GM19463 (cell line): ENCODE measurements around the gene GIGYF1.

ENCODE experiments used
- ATAC-seq: cut with Tn5 transposase; IDR thresholded peaks from one replicate; pipeline ENCODE4 v1.9.1; 2021; ENCODE audit warnings: mild to moderate bottlenecking, moderate library complexity; ENCODE audit not compliant: unreplicated experiment

The GIGYF1 gene

DNA sequence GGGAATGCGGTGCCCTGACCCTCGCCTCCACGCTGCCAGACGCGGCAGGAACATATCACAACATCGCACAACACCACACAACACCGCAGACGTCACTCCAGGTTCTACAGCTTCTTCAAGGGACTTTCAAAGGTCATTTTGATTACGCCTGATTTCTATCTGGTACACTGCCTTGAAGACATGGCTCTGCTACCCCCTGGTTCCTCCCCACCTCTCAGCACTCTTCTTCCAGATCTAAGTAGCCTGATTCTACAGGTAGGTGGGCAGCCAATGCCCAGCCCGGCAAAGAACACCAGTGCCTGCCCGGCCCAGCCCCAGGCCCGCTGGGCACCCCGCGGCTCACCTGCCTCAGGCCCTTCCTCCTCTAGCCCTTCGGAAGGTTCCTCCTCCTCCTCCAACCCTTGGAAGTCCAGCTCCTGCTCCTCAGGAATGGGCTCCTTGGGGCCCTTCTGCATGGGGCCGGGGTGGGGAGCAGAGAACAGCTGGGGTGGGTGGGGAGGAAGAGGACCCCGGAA, 8.4 kb downstream of the GIGYF1 start:
- no peak for ATAC-seq

- ATAC-seq, result no peak
These were observed 8.9 kb downstream of the GIGYF1 start for GRCh38 chr7:100685049-100685605.

- ATAC-seq, result no peak
These were observed 9.5 kb downstream of the GIGYF1 start for GRCh38 chr7:100684534-100685042.

- ATAC-seq, result no peak
These were observed 10.2 kb downstream of the GIGYF1 start for GRCh38 chr7:100683659-100684533.

DNA sequence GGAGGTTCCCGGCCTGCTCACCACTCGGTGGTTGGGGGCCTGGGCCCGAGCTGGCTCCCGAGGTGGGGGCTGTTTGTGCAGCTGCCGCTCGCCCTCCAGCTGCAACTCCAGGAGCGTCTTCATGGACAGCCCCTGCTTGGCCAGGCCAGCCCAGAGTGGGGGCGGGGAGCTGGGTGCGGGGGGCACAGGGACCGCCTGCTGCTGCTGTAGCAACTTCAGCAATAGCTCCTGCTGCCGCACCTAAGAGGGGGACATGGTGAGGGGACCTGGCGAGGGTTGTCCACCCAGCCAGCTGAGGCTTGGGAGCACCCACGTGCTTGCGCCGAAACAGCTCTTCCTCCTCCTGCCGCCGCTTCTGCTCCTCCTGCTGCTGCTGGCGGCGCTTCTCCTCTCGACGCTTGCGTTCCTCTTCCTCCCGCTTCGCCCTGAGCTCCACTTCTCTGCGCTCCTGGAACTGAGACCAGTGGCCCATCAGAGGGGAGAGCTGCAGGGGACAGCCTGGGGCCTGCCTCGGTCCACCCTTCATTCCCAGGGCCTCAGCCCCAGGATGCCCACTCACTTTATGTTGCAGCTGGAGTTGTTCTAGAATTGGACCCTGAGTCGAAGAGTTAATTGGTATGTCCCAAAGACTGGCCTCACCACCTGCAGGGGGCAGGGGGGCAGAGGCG, 10.9 kb downstream of the GIGYF1 start:
- ATAC-seq, result no peak

DNA sequence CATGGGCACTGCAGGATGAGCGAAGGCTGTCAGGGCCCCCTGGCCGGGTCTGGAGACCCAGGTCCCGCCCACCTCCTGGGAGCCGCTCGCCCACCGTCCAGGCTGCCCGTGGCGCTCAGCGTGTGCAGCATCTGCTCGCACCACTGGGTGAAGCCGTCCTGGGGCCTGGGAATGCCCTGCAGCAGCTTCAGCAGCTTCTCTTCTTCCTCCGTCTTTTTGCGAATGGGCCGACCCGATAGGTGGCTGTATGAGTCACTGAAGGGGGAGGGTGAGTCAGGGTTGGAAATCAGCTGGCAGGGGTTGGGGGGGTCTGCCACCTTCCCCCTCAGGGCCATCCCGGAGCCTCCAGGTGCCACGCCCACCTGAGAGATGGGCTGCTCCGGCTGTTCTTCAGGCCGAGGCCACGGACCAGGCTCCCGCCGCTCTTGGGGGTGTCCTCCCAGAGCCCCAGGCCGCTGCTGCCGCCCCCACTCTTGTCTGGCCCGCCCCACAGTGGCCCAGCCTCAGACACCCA, 11.8 kb downstream of the GIGYF1 start:
- ATAC-seq, result no peak

DNA sequence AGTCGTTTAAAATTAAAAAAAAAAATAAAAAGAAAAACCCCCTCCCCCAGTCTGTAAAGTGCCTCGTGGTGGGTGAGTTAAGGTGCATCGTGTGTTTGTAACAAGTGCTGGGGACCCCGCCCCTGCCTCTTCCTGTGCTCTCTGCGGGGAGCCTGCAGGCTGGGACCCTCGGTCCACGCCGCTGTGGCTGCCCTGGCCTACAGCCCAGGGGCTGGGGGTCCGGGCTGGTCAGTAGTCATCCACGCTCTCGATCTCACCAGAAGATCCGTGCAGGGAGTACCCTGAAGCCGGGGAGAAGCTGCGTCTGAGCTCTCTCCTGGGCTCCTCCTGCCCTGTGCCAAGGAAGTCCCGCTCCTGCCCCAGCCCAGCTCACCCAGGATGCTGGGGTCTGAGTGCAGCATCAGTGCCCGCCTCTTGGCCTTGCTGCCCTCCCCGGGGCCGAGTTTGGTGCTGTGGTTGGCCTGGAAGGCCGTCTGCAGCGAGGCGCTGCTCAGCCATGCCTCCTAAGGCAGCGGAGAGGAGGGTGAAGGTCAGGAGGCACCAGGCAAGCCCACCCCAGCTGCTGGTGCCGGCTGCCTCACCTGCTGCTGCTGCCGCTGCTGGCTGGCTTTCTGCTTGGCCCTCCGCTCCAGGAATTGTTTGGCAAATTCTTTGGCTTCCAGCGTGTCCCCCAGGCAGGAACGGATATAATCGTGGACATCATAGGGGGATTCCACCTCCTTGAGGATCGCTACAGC, 12.4 kb downstream of the GIGYF1 start:
- no peak for ATAC-seq

DNA sequence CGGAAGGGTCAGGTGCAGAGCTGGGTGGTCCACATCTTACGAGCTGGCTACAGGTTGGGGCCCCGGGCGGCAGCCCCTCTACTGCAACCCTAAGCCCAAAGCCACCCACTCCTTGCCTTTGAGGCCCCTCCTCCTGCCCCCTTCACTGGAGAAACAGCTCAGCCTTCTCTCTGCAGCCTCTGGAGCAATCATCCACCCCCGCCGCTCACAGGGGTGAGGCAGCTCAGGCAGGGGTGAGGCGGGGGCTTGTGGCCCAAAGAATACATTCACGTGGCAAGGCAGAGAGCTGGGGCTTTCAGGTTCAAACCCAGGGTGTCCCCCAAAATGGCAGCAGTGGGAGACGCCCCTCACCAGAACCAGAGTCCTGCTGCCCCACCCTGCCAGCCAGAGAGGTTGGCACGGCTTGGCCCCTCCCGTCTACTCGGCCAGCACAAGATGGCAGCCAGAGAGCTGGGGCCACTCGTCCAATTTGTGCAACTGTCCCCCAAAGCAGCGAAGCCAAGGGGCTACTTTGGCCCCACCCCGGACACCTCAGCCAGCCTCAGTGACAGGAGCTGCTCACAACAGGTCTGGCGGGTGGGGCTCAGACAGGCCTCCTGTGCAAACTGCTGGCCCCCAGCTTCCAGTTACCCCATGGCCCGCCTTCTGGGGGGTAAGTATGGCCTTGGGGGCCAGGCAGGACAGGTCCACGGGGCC, 13.3 kb downstream of the GIGYF1 start:
- ATAC-seq, result no peak

GRCh38 chr7:100679927-100680575, 14.0 kb downstream of the GIGYF1 start:
- no peak for ATAC-seq

DNA sequence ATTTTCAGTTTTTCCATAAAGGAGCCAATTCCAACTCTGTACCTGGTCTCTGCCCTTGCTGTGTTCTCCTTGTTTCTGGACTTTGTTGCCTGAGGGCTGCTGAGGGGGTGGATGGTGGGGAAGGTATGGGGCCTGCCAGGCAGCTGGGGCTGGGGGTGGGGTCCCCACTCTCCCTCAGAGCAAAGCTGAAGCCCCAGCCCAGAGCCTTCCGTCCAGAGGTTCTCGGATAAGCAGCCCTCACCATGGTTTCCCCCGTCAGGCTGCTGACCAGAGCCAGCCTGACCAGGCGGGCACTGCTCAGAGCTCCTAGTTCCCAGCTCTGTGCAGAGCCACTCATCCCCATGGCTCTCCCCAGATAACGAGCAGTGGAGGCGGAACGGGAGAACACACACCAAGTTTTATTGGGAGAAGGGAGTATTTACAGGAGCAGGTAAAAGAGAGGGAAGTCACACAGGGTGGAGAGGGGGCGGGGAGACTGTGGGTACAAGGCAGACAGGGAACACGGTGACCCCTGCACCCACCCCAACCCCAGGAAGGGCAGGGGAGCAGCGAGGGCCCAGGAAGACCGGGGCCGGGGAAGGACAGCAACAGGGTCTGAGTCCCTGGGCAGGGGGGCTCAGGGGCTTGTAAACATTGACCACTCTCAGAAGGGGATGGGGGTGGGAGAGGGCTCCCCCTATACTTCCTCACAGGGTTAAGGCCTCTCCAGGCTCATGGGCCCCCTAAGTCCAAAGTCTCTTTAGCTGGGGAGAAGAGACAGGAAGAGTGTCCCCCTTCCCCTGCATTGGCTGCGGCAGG, 14.7 kb downstream of the GIGYF1 start:
- ATAC-seq, result no peak

DNA sequence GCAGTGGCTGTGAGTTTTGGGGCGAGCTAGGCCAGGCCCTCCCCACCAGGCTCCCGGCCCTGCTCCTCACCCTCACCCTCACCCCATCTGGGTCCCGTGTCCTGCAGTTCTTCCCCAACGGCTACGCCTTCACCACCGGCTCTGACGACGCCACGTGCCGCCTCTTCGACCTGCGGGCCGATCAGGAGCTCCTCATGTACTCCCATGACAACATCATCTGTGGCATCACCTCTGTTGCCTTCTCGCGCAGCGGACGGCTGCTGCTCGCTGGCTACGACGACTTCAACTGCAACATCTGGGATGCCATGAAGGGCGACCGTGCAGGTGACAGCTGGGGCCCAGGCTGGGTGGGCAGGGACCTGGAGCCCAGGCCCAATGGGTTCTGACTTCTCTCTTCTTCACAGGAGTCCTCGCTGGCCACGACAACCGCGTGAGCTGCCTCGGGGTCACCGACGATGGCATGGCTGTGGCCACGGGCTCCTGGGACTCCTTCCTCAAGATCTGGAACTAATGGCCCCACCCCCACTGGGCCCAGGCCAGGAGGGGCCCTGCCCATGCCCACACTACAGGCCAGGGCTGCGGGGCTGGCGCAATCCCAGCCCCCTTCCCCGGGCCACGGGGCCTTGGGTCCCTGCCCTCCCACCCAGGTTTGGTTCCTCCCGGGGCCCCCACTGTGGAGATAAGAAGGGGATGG, 15.6 kb downstream of the GIGYF1 start:
- ATAC-seq, result no peak

DNA sequence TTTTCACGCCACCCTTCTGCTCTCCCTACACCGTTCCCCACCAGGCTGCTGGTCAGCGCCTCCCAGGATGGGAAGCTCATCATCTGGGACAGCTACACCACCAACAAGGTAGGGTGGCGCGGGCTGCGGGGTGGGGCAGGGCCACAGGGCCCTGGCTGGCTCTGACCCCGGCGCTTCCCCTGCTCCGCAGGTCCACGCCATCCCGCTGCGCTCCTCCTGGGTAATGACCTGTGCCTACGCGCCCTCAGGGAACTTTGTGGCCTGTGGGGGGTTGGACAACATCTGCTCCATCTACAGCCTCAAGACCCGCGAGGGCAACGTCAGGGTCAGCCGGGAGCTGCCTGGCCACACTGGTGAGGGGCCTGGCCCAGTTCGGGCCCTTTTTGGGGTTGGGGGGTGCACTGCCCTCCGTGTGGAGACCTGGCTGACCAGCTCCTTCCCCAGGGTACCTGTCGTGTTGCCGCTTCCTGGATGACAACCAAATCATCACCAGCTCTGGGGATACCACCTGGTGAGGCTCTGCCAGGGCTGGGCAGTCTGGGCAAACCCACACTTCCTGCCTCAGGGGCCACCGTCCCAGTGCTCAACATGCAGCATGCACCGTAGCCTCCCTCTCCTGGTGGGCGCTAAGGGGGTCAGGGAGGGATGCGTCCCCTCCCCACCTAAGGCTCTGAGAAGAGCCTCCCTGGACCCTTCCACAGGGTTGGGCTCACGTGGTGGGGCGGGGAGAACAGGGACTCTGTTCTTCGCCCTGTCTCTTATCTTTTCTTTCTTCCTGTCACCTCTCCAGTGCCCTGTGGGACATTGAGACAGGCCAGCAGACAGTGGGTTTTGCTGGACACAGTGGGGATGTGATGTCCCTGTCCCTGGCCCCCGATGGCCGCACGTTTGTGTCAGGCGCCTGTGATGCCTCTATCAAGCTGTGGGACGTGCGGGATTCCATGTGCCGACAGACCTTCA, 16.5 kb downstream of the GIGYF1 start:
- no peak for ATAC-seq

DNA sequence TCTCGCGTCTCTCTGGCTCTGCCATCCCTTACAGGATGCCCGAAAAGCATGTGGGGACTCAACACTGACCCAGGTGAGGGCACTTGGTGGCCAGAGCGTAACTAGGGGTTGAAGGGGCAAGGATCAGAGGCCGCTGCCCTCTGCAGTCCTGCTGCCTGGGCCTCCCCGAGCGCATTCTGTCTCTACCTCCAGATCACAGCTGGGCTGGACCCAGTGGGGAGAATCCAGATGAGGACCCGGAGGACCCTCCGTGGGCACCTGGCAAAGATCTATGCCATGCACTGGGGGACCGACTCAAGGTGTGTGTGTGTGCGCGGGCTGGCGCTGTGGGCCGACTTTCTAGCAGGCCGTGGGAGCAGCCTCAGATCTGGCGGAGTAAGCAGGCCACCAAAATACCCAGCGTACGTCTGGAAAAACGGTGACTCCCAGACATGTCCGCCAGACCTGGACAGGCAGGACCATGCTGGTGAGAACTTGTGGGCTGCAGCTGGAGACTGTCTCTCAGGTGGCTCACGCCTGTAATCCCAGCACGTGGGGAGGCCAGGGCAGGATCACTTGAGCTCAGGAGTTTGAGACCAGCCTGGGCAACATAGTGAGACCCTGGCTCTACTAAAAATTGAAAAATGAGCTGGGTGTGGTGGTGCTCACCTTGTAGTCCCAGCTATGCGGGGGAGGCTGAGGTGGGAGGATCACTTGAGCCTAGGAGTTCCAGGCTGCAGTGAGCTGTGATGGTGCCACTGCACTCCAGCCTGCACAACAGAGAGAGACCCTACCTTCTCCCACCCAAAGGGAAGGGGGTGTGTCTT, 17.3 kb downstream of the GIGYF1 start:
- no peak for ATAC-seq

- peak; percentile 28 for ATAC-seq
These were observed 18.3 kb downstream of the GIGYF1 start for GRCh38 chr7:100675581-100676350.

DNA sequence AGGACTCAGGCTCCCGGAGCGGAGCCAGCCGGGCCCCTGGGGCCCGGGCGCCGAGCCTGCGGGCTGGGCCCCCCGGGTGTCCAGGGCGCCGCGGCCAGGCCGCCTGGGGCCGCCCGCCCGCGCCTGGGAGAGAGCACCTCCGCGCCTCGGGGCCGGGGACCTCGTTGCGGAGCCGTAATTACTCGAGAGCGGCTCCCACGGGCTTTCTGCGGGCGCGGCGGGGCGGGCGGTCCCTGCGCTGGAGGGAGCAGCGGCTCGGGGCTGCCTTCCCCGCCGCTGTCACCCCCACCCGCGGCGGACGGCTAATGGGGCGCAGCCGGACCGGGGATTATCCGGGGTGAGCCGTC, 19.0 kb downstream of the GIGYF1 start:
- no peak for ATAC-seq
